NB4 (cell line): ENCODE data around the gene EFCC1.

Experiments used
- DNase-seq: peaks from one replicate; pipeline ENCODE4 v3.0.0; 2010; ENCODE audit warnings: low read depth
- H3K4me3 ChIP-seq: one replicate; pipeline ENCODE4 v1.5.1; 2011; ENCODE audit warnings: mild to moderate bottlenecking, low read depth, low read length, moderate library complexity
- MYC ChIP-seq: IDR thresholded peaks from 2 replicates; pipeline ENCODE4 v1.6.1; 2011; ENCODE audit warnings: low read depth, low read length
- POLR2A ChIP-seq: IDR thresholded peaks from 2 replicates; pipeline ENCODE4 v1.6.1; 2011; ENCODE audit warnings: mild to moderate bottlenecking; ENCODE audit not compliant: insufficient read length; ENCODE audit errors: extremely low read depth
- TF ChIP-seq, protein P1 (sequence below): IDR thresholded peaks from one replicate; pipeline ENCODE4 v1.5.1; 2012; ENCODE audit warnings: low read depth, low read length
- TF ChIP-seq, protein P2 (sequence below): IDR thresholded peaks from 2 replicates; pipeline ENCODE4 v1.6.1; 2011; ENCODE audit warnings: low read depth, low read length

Gene EFCC1

DNA sequence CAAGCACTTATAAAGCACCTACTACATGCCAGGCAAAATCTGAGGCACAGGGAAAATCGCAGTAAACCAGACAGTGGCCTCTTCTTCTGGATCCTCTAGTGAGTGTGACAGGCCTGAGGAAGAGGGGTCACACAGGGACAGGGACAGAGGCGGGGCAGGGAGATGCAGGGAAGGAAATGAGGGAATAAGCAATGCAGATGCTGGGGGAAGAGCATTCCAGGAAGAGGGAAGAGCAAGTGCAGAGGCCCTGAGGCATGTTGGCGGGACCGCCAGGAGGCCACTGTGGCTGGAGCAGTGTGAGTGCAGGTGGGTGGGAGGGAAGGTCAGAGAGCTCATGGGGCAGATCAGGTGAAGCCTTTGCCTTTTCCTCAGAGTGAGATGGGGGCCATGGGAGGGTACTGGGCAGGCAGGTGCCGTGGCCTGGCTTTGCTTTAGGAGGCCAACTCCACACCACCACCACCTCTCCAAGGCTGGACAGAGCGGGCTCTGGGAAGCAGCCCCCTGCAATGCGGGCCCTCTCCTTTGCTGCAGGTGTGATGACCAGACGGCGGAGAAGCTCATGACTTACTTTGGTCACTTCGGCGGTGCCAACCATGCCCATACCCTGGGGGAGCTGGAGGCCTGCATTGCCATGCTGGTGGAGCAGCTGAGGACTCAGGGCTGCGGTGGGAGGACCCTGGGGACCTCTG, 32.7 kb downstream of the EFCC1 start:
- no peak for DNase-seq
- TF ChIP-seq, protein P1, sequence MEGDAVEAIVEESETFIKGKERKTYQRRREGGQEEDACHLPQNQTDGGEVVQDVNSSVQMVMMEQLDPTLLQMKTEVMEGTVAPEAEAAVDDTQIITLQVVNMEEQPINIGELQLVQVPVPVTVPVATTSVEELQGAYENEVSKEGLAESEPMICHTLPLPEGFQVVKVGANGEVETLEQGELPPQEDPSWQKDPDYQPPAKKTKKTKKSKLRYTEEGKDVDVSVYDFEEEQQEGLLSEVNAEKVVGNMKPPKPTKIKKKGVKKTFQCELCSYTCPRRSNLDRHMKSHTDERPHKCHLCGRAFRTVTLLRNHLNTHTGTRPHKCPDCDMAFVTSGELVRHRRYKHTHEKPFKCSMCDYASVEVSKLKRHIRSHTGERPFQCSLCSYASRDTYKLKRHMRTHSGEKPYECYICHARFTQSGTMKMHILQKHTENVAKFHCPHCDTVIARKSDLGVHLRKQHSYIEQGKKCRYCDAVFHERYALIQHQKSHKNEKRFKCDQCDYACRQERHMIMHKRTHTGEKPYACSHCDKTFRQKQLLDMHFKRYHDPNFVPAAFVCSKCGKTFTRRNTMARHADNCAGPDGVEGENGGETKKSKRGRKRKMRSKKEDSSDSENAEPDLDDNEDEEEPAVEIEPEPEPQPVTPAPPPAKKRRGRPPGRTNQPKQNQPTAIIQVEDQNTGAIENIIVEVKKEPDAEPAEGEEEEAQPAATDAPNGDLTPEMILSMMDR: no peak
- TF ChIP-seq MYC (no peak), POLR2A (no peak)
- TF ChIP-seq, protein P2, sequence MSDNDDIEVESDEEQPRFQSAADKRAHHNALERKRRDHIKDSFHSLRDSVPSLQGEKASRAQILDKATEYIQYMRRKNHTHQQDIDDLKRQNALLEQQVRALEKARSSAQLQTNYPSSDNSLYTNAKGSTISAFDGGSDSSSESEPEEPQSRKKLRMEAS: no peak
- H3K4me3 ChIP-seq: no peak overlapping the region

- TF ChIP-seq, protein P1: no peak
- TF ChIP-seq MYC (no peak), POLR2A (no peak)
- TF ChIP-seq, protein P2: no peak
- DNase-seq: no peak
- H3K4me3 ChIP-seq: no peak overlapping the region
Measured at GRCh38 chr3:129034642-129035041, 33.5 kb downstream of the EFCC1 start.

DNA sequence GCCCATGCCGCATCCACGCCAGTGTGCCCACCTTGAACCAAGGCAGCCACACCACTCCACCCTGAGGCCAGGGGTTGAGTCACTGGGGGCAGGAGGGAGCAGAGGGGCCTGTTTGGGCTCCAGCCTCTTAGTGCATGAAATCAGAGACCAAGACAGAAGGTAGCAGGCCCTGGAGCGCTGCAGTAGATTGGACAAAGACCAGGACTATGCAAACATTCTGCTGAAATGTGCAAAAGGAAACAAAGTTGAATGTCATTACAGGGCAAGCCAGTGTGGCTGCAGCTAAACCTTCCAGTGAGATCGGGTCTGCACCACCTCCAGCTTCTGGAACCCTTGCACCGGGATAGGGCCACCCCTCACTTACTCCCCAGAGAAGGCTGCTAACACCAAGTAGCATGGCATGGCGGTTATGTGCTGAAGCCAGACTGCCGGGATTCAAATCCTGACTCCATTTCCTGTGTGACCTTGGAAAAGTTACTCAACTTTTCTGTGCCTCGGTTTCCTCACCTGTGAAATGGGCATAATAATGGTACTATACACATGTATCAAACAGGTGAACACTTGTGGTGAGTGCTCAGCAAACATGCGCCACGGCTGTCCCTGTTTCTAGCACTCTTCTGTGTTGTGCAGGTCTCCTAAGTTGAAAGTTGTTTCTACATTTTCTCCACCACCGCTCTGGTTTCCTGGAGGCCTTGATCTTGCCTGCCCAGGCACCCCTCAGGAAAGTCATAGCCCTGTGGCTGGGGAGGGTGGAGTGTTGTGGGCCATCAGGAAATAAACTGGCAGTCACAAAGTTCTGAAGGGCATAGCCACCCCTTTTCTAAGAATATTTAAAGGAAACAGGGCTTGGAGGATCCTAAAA, 34.5 kb downstream of the EFCC1 start:
- DNase-seq: no peak
- no peak overlapping the region for H3K4me3 ChIP-seq
- TF ChIP-seq POLR2A (no peak), MYC (no peak)
- TF ChIP-seq, protein P1: no peak
- TF ChIP-seq, protein P2: no peak

DNA sequence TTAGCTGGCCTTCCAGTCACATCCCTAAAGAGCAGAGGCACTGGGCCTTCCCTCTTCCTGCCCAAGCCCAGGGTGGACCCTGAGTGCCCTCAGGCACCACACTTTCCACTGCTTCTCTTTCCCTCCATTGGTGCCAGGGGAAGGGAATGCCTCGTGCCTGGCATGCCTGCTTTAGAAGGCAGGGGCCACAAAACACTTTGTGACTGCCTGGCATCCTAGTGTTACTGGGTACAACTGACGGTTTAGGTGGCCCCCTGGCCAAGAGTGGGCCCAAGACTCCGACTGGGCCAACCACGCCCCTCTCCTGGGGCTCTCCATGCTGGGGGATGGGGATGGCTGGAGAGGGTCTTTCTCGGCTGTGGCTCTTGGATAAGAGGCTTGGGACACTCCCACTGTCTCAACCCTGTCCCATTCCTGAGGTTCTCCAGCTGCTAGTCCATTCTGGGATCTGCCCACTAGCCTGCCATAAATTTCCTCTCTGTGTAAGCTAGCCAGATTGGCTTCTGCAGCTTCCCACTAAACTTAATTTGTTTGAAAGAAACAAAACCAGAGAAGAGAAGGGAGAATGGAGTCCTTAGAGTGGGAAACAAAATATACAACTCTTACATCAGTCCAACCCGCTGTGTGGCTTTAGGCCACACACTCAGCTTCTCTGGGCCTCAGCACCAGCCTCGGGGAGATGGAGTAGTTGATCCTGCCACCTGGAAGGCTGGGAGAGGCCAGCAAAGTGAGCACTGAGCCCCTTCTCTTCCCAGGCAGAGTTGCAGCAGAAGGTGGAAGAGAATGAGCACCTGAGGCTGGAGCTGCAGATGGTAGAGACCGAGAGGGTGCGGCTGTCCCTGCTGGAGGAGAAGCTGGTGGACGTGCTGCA, 35.4 kb downstream of the EFCC1 start:
- H3K4me3 ChIP-seq: no peak overlapping the region
- no peak for DNase-seq
- TF ChIP-seq, protein P1: no peak

- H3K4me3 ChIP-seq: no peak overlapping the region
- no peak for DNase-seq
- TF ChIP-seq POLR2A: no peak
- TF ChIP-seq, protein P2: no peak
- TF ChIP-seq, protein P1: no peak
- no peak for TF ChIP-seq MYC
Measured at GRCh38 chr3:129037093-129037419, 36.0 kb downstream of the EFCC1 start.
